LHCN-M2 (cell line): ENCODE results near the gene TMC3. TPM values are rescaled to one million over a fixed set of nuclear protein-coding genes. Genes with fewer than 3 reads are reported as not detected.
"Not testable (repeated sequence)": the region's sequence is repeated elsewhere in the genome, so short reads cannot be mapped to it uniquely, and the experiment has no call there.

Experiments used
- DNase-seq: peaks from one replicate; pipeline ENCODE4 v3.0.0-alpha.2; 2012; ENCODE audit warnings: low read depth
- total RNA-seq: library from RNA; depleted of rRNA; stranded (reverse); fragments of >200 nt; gene quantifications from 2 replicates; pipeline ENCODE4 v1.2.3, GENCODE V29; 2014

TMC3 gene
- total RNA-seq, 1 experiment from 2014 or later: not detected

DNA sequence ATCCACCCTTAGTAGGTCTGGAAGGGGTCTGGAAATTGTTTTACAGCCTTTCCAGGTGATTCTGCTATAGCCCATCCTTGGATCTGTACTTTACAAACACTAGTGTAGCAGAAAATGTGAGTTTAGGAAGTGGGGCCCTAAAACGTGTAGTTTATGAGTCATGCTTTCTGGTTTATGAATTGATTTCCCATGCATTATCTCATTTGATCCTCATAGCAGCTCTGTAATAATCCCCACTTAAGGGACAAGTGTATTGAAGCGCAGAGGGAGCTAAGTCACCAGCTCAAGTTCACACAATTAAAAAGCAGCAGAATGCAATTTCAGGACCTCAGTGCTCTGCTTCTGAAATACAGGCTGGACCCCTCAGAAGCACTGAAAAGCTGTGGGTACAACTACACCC is 27.4 kb downstream of the TMC3 start:
- DNase-seq: no peak

- no peak for DNase-seq
Measured at GRCh38 chr15:81343371-81343770, 30.6 kb downstream of the TMC3 start.

DNA sequence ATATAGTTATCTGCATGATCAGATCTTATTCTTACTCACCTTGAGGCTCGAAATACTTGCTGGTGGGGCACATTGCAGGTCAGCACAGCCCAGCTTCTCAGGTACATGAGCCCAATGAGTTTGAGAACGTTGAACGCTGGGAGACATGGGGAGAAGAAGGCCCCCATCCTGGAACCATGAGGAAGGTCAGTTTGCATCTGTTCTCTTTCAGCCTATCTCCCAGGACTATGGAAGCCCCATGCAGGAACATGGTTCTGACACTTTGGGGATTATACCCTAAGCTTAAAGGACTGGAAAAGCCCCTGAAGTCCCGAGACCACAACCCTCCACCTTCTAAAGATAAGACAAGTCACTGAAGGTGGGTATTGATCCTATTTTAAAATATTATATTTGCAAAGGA is 32.7 kb downstream of the TMC3 start:
- no peak for DNase-seq

DNA sequence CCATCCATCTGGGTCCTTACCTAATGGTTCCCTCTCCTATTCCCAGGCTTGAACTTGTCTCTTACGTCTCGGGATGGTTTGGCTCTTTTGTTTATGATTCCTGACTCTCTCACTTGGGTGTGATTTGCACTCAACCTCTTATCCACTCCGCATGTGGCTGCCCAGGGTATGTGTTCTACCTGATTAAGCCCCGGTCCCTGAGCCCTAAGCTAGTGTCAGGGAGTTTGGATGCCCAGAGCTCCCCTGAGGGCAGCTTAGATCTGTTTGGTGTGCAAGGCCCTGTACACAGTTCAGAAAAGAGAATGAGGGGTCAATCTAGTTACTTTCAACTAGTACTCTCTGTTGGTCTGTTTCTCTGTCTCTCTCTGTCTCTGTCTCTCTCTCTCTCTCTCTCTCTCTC is 34.2 kb downstream of the TMC3 start:
- no peak for DNase-seq

- no peak for DNase-seq
Measured at GRCh38 chr15:81339321-81339720, 34.7 kb downstream of the TMC3 start.

GRCh38 chr15:81338170-81339007 is 35.6 kb downstream of the TMC3 start:
- peak; percentile 84 for DNase-seq

- DNase-seq: no peak
Measured at GRCh38 chr15:81337713-81338157, 36.3 kb downstream of the TMC3 start.

GRCh38 chr15:81337241-81337640 is 36.8 kb downstream of the TMC3 start:
- no peak for DNase-seq

- peak; percentile 33 for DNase-seq
Measured at GRCh38 chr15:81336568-81336967, 37.4 kb downstream of the TMC3 start.

- no peak for DNase-seq
Measured at GRCh38 chr15:81335631-81336030, 38.4 kb downstream of the TMC3 start.

- no peak for DNase-seq
Measured at GRCh38 chr15:81334768-81335435, 39.1 kb downstream of the TMC3 start.

- no peak for DNase-seq
Measured at GRCh38 chr15:81333363-81333762, 40.6 kb downstream of the TMC3 start.

- DNase-seq: no peak
Measured at GRCh38 chr15:81332326-81332725, 41.7 kb downstream of the TMC3 start.

DNA sequence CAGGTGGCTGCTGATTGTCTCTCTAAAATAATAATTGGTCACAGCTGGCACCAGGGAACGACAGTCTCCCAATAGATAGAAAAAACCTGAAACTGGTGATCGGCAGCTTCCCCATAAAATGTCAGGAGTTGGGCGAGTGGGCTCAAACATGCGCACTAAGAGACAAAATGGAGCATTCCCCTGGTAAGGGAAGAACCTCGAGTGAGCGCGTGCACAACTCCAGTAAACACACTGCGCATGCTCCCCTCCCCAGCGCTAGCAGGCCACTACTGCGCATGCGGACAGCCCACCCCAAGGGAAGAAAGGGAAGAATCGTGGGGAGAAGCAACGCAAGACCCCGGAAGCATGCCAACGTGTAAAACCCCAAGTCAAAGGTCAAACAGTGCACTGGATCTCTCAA is 42.4 kb downstream of the TMC3 start:
- no peak for DNase-seq

GRCh38 chr15:81331141-81331540 is 42.9 kb downstream of the TMC3 start:
- DNase-seq: not testable (repeated sequence)

DNA sequence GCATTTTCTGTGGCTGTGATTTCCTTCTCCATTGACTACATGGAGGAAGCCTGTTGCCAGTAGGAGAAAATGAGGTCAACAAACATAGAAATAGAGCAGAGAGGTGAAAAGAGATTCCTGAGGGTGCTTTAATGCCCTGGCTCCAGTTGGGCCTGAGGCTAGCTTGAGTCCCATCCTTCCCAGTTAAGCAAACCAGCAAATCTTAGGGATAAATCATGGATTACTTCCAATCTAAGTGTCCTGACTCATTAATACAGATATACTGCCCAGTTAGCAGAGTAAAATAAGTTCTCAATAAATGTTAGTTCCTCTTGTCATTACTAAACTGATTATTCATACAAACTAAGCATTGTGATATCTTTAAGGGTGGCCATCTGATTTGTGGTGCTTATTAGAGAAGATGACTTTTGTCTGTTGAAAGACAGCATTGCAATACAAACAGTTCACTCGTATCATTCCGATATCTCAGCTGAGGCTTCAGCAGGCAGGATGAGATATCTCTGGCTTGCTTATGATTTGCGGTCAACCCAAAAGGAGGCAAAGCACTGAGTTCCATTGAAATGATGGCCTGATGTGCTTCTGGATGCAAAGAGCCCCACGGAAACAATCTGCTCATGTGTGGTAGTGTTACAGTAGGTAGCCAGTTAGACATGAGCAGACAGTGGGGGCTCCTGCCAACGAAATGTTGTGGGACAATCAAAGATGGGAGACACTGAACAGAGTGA is 43.5 kb downstream of the TMC3 start:
- no peak for DNase-seq

GRCh38 chr15:81329446-81329845 is 44.6 kb downstream of the TMC3 start:
- DNase-seq: no peak

DNA sequence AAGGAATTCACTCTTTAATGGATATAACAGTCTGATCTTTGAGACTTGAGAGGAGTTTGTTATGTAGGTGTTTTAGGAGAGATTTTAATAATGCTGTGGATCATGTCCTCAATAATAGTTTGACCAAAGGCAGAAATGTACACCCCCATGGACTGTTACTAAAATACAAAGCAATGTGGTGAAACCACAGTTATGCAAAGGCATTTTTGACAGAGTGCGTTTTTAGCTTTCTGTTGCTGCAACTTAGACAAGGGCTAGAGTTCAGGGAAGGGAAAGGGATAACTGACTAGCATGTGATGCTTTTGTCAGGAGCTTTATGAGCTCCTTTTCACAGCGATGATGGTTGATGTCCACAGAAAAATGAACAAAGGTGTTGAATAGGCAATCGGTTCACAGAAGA is 46.5 kb downstream of the TMC3 start:
- DNase-seq: peak; percentile 86

DNA sequence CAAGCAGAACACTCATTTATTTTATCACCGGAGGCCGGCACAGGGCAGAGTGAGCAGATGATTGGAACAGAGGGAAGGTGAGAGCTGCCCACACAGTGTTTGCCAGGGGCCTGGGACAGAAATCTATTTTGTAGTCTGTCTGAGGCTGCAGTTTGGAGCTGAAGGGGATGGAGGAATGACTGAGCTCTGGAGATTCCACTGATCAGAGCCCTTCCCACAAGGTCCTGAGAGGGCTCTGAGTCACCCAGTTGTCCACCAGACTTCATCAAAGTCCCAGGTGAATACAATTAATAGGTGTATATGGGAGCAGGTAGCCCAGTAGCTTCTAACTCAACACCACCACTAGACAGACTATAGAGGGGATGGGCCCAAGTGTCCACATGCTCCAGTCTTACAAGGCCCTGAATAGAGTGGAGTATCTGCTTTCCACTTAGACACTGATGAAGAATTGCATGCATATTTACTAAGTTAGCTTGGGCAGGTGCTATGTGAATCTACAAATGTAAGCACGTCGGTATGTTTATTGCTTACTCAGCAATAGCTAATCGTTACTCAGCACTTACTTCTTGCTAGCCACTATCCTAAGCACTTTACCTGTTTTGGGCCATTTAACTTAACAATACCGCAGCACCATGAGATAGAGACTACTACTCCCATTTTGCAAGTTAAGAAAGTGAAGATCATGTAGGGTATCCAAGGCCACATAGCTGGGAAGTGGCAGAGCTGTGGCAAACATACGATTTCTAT is 47.4 kb downstream of the TMC3 start:
- DNase-seq: no peak

DNA sequence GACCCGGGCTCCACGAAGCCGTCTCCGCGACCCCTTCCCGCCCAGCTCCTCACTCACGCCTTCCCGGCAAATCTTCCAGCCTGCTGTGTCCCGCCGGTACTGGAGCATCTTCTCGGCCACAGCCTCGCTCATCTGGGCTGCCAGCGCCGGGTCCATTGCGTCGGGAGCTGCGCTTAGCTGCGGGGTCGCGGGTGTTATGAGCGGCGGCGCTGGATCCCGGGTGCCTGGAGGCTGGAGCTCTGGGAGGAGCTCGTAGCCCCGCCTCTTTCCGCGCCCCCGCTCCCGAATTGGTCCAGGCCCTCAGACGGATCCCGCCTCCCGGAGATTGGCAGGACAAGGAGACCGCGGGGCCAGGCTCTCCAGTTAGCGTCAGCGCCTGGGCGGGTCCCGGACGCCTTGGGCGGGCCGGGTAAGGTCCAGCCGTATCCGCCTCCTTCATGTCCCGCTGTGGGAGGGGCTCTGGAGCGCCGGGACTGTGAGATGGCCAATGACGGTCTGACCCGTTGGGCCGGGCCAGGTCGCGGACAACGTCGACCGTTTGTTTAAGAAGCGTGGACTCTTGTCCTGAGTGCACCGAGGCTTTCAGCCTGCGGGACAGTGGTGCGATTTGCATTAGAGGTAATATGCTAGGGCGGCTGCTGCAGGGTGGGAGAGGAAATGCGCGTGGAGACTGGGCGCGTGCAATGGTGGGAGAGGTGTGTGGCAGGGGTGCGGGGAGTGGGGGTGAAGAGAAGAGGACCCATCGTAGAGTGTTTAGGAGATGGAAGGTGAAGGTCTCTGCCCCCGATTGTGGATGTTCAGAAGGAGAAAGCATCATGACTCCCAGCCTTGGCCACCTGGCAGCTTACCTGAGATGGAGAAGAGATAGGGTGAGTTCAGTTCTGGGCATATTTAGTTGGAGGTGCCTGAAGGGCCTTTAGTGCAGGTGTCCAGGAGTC is 49.8 kb downstream of the TMC3 start, which contains the start of gene STARD5:
TSS of gene STARD5 (minus strand) at position 198 of the 938 bp plus-strand sequence. CDS start at position 156, 42 bp downstream.
- peak; percentile 96 for DNase-seq
